ENCODE data around the gene SIAH3.
"Not testable (repeated sequence)": the region's sequence is repeated elsewhere in the genome, so short reads cannot be mapped to it uniquely, and the experiment has no call there.

The SIAH3 gene

DNA sequence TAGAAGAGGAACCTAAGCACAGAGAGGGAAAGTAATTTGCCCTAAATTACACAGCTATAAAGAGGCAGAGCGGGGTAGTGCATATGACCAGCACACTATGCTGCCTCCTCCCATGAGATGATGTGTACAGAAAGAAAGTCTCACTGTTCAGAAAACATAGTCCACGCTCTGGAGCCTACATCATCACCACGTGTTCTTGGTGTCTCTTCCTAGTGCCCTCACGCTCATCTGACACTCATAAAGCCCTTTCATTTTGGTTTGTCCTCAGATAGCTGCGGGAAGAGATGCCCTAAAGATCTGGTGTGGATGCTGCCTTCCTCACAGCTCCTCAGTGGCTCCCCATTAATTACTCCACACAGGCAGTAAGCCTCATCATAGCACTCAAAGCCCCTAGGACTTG is 27.4 kb upstream of the SIAH3 start:
- H3K4me3 ChIP-seq (replicated peaks; ENCODE audit: low read depth, low read length), result no peak overlapping the region
- no peak for DNase-seq (ENCODE audit: low read depth)
- no peak for TF ChIP-seq CTCF (IDR thresholded peaks at IDR 0.05; ENCODE audit: low read length, missing control alignments)

DNA sequence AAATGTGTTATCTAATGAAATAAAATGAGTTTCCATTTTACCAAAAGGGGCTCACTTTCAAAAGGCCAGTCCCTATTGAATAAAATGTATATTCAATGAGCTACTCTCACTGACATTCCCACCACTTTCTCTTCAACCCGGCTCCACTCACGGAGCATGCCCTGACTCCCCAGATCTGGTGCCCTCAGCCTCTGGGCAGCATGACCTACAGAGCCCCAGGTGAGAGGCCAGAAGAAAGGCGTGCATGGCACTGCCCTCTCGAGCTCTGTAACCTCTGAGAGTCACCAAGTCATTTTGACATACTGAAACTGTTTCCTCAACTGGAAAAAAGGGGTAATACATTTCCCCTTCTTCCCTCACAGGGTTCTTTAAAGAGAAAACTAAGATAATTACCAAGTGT is 25.2 kb upstream of the SIAH3 start:
- DNase-seq (ENCODE audit: low read depth), result no peak
- no peak for TF ChIP-seq CTCF (IDR thresholded peaks at IDR 0.05; ENCODE audit: low read length, missing control alignments)
- no peak overlapping the region for H3K4me3 ChIP-seq (replicated peaks; ENCODE audit: low read depth, low read length)

GRCh38 chr13:45875951-45876350 is 24.4 kb upstream of the SIAH3 start:
- H3K4me3 ChIP-seq (replicated peaks; ENCODE audit: low read depth, low read length), result no peak overlapping the region
- TF ChIP-seq CTCF (IDR thresholded peaks at IDR 0.05; ENCODE audit: low read length, missing control alignments), result no peak
- DNase-seq (ENCODE audit: low read depth), result no peak

DNA sequence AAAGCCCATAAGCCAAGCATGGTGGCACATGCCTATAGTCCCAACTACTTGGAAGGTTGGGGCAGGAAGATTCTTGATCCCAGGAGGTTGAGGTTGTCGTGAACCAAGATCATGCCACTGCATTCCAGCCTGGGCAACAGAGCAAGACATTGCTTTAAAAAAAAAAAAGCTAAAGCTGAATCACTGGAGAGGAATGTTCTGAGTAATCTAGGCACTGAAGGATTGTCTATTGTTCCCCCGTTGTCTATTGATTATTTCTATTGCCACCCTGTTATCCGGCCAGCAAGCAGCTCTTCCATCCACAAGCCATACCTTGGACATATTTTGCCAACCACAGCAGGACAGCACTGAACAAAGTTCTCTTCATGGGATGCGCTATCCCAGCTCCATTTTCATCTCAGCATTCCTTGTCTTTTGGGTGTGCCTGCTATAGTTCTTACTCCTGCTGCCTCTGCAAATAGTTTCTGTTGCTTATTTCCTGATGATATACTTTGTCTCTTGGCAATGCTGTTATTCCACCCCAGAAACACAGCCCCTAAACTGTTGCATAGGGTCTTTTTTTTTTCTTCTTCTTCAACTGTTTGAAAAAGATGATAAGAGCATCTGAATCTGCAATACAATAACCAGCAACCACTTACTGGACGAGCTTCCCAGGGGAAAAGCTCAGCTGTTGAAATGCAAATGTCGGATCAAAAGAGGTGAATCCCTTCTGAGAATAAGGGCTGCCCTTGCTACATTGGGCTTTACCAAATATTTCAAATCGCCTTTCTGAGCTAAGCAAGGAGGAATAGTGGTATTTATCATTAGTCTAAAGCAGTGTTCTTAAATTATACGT is 22.2 kb upstream of the SIAH3 start:
- peak; percentile 21 for DNase-seq (ENCODE audit: low read depth)
- H3K4me3 ChIP-seq (replicated peaks; ENCODE audit: low read depth, low read length), result no peak overlapping the region
- no peak for TF ChIP-seq CTCF (IDR thresholded peaks at IDR 0.05; ENCODE audit: low read length, missing control alignments)

GRCh38 chr13:45872566-45872965 is 21.0 kb upstream of the SIAH3 start:
- no peak for DNase-seq (ENCODE audit: low read depth)
- no peak for TF ChIP-seq CTCF (IDR thresholded peaks at IDR 0.05; ENCODE audit: low read length, missing control alignments)
- no peak overlapping the region for H3K4me3 ChIP-seq (replicated peaks; ENCODE audit: low read depth, low read length)

- not testable (repeated sequence) for DNase-seq (ENCODE audit: low read depth); H3K4me3 ChIP-seq (replicated peaks; ENCODE audit: low read depth, low read length)
Observed at GRCh38 chr13:45871201-45871600, 19.6 kb upstream of the SIAH3 start.

DNA sequence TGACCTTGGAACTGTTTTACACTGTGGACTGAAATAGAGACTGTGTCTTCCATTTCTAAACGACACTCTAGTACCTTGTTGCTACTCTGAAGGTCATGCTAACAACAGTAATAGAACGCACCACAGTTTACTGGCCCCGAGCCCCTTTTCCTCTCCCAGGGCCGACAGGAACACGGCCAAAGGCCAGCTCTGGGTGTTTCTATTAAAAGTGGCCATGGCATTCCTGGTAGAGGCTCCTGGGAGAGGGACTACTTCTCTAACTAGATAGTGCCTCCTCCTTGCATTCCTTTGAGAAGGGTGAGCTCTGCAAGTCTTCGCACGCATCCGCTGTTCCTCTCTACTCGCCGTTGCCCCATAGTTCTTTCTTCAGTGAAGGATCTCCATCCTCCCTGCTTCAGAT is 18.7 kb upstream of the SIAH3 start:
- DNase-seq (ENCODE audit: low read depth), result no peak
- no peak for TF ChIP-seq CTCF (IDR thresholded peaks at IDR 0.05; ENCODE audit: low read length, missing control alignments)
- H3K4me3 ChIP-seq (replicated peaks; ENCODE audit: low read depth, low read length), result no peak overlapping the region
